GM20431 (cell line): ENCODE measurements around the gene SND1.

Experiments used
- in situ Hi-C: fragments of 300-500 bp; cut with MseI, MboI; formaldehyde crosslinking; loops from one replicate; pipeline ENCODE4 v1.15.0; 2020; ENCODE audit warnings: low sequenced_read_pairs; ENCODE audit not compliant: unreplicated experiment

The SND1 gene

GRCh38 chr7:128129224-128129864, 477.4 kb downstream of the SND1 start:
- in situ Hi-C loops: no loop called here

GRCh38 chr7:128131115-128131514, 479.1 kb downstream of the SND1 start:
- in situ Hi-C loops: no loop called here

- in situ Hi-C loops: no loop called here
Observed at GRCh38 chr7:128131731-128132130, 479.7 kb downstream of the SND1 start.

GRCh38 chr7:128132426-128133069, 480.6 kb downstream of the SND1 start:
- in situ Hi-C loops: no loop called here

- in situ Hi-C loops: no loop called here
Observed at GRCh38 chr7:128135159-128135514, 483.1 kb downstream of the SND1 start.

GRCh38 chr7:128135515-128136214, 483.7 kb downstream of the SND1 start:
- in situ Hi-C loops: no loop called here

GRCh38 chr7:128136215-128136597, 484.2 kb downstream of the SND1 start:
- in situ Hi-C loops: no loop called here

- in situ Hi-C loops: no loop called here
Observed at GRCh38 chr7:128137181-128137580, 485.2 kb downstream of the SND1 start.

GRCh38 chr7:128139406-128139805, 487.4 kb downstream of the SND1 start:
- in situ Hi-C loops: no loop called here

GRCh38 chr7:128141683-128142195, 489.7 kb downstream of the SND1 start:
- in situ Hi-C loops: no loop called here
